ENCODE data around the gene TRMT2B.

- no peak for TF ChIP-seq YY1 (IDR thresholded peaks at IDR 0.05; ENCODE audit: low read depth)
- no peak for TF ChIP-seq TAF1 (IDR thresholded peaks at IDR 0.05; ENCODE audit: borderline replicate concordance, low read depth, low read length)
- no peak for TF ChIP-seq EZH2phosphoT487 (IDR thresholded peaks at IDR 0.05; ENCODE audit: borderline replicate concordance, low read depth)
These were observed 39.9 kb upstream of the TRMT2B start for GRCh38 chrX:101091817-101092216.
